SU-DHL-6 (cell line): ENCODE data around the gene TNS3.

Experiments
- EZH2phosphoT487 ChIP-seq: fragments of 200-600 bp; sonication (generic), shearing (Covaris generic); conservative IDR thresholded peaks from 2 replicates; pipeline ENCODE4 v1.6.1; 2018; ENCODE audit warnings: mild to moderate bottlenecking, antibody characterized with exemption, low read length, moderate library complexity, mixed read lengths
- TF ChIP-seq, protein P1 (sequence below): fragments of 200-600 bp; sonication (generic); IDR thresholded peaks from one replicate; pipeline ENCODE4 v1.5.1; 2017; ENCODE audit warnings: antibody characterized with exemption, mild to moderate bottlenecking, low read length, moderate library complexity; ENCODE audit not compliant: insufficient read depth, poor library complexity, severe bottlenecking

DNA sequence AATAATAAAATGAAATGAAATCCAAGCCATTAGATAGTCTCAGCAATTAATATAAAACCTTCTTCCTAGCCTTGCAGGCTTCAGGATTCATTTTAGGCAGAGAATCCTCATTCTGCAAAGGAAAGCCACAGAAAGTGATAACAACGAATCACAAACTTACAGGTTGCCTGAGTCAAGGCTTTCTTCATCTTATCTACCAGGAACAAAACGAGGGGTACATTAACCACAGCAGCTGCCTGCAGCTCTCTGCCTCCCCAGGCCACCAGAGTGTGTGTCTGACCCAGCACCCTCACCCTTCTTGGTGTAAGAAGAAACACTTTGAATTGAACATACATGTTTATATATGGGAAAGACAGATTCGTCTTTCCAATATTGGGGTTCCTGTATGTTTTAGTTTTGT is 12.5 kb upstream of the TNS3 start:
- TF ChIP-seq, protein P1, sequence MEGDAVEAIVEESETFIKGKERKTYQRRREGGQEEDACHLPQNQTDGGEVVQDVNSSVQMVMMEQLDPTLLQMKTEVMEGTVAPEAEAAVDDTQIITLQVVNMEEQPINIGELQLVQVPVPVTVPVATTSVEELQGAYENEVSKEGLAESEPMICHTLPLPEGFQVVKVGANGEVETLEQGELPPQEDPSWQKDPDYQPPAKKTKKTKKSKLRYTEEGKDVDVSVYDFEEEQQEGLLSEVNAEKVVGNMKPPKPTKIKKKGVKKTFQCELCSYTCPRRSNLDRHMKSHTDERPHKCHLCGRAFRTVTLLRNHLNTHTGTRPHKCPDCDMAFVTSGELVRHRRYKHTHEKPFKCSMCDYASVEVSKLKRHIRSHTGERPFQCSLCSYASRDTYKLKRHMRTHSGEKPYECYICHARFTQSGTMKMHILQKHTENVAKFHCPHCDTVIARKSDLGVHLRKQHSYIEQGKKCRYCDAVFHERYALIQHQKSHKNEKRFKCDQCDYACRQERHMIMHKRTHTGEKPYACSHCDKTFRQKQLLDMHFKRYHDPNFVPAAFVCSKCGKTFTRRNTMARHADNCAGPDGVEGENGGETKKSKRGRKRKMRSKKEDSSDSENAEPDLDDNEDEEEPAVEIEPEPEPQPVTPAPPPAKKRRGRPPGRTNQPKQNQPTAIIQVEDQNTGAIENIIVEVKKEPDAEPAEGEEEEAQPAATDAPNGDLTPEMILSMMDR, result no peak
- TF ChIP-seq EZH2phosphoT487, result no peak
